Measurements from ENCODE around the gene CARD10. TPM values are rescaled to one million over a fixed set of nuclear protein-coding genes. Genes with fewer than 3 reads are reported as not detected.
A peak's percentile ranks its signal among the peaks of the same experiment; 100 is the strongest.

CARD10 gene
- total and polyA plus RNA-seq, 2 of the 8 experiments (the other 6 are each of a cell fraction or from before 2014, with no cell fraction given): 13.5 to 14.4 TPM

DNA sequence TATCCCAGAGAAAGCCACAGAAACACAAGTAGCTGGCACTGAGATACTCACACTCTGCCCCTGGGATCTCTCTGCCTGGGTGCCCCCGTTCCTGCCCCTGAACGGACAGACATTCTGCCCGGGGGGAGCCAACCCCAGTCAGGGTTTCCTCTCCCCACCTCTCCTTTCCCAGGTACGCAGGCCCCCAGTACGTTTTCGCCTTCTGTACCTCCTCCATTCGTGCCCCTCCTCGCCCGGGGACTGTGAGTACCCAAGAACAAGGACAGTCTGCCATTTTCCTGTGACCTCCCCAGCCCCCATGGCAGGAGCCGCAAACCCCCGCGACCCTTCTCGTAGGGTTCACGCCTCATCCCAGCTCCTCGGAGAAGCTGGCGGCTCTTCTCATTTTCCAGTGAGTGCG is 62.9 kb downstream of the CARD10 start:
- ChIA-PET CTCF (ENCODE audit: partially characterized antibody) (interaction anchor here (0.8 to 8.2 kb wide), 23 partner anchors 9 to 314 kb away, joined by 3 to 119 read pairs (median 6); partner anchors contain the start of gene MFNG), POLR2A (ENCODE audit: partially characterized antibody) (interaction anchor here (0.7 kb wide), 1 partner anchor 163 kb away, joined by 3 read pairs; no protein-coding TSS in a partner anchor)
- no peaks in the 10 kb centered on the region for H4K20me1 ChIP-seq (replicated peaks in 1 of 2; ENCODE audit: control insufficient read depth in 1 of 2, insufficient read depth in 2 of 2, low read length in 2 of 2)
- H3K79me2 ChIP-seq (ENCODE audit: control insufficient read depth in 1 of 2, insufficient read depth in 2 of 2, low read length in 2 of 2): no peaks in the 10 kb centered on the region
- H3K4me3 ChIP-seq (ENCODE audit: extremely low read depth in 1 of 4, insufficient read depth in 2 of 4, low read depth in 3 of 4, low read length in 4 of 4): no peak overlapping the region
- H2BK15ac ChIP-seq (ENCODE audit: low read length): no peak overlapping the region
- H3K4me2 ChIP-seq (ENCODE audit: insufficient read depth in 1 of 2, low read depth in 2 of 2, low read length in 2 of 2): no peak overlapping the region
- H3K79me1 ChIP-seq (ENCODE audit: low read depth, low read length): no peaks in the 10 kb centered on the region
- no peaks in the 10 kb centered on the region for H3K23me2 ChIP-seq (ENCODE audit: low read depth, low read length)
- no peak overlapping the region for H4K91ac ChIP-seq (replicated peaks; ENCODE audit: insufficient read length, low read length)
- WGBS, 2 experiments (ENCODE audit: extremely low coverage in 1 of 2, insufficient coverage in 1 of 2, insufficient read length in 1 of 2, insufficient replicate concordance in 2 of 2, low coverage in 1 of 2, low lambda C conversion rate in 2 of 2, missing lambda C conversion rate in 1 of 2): 93% methylated on average over 16 of the region's 17 CpGs; no CpG with 5 or more reads in 1 of the 2 experiments
- H4K5ac ChIP-seq (ENCODE audit: insufficient read length, low read depth, low read length): no peak overlapping the region
- H3K4ac ChIP-seq (replicated peaks; ENCODE audit: insufficient read length, low read depth, low read length): no peak overlapping the region
- no peak overlapping the region for H2BK120ac ChIP-seq (replicated peaks; ENCODE audit: low read depth, low read length)
- no peak overlapping the region for H2BK20ac ChIP-seq (ENCODE audit: low read length)
- H2BK12ac ChIP-seq (ENCODE audit: low read depth, low read length): no peak overlapping the region
- no peaks in the 10 kb centered on the region for H3K36me3 ChIP-seq (ENCODE audit: control insufficient read depth in 2 of 4, insufficient read depth in 4 of 4, low read length in 3 of 4)
- H3K4me1 ChIP-seq (replicated peaks in 1 of 4; ENCODE audit: control insufficient read depth in 3 of 4, insufficient read depth in 4 of 4, low read length in 3 of 4): no peaks in the 10 kb centered on the region; a peak in 2 of 7 replicates
- H3K27ac ChIP-seq (ENCODE audit: low read depth, low read length): no peak overlapping the region
- no peaks in the 10 kb centered on the region for H3K27me3 ChIP-seq (replicated peaks in 1 of 4; ENCODE audit: control insufficient read depth in 3 of 4, extremely low read depth in 1 of 4, insufficient read depth in 3 of 4, low read length in 3 of 4)
- no peaks in the 10 kb centered on the region for H3K9me3 ChIP-seq (ENCODE audit: insufficient read depth in 2 of 2, low read depth in 1 of 2, low read length in 1 of 2)
- H3K14ac ChIP-seq (ENCODE audit: insufficient read length): no peak overlapping the region
- H3K56ac ChIP-seq (replicated peaks; ENCODE audit: insufficient read length, low read depth, low read length): no peak overlapping the region
- H2BK5ac ChIP-seq (ENCODE audit: low read depth, low read length): no peak overlapping the region
- no peak overlapping the region for H2AK5ac ChIP-seq (ENCODE audit: low read depth, low read length)
- DNase-seq (ENCODE audit: low read depth in 1 of 2, low spot score in 2 of 2) (no peak), FAIRE-seq (no peak)
- peak overlapping the region; percentile 36; the same call in 1 of the 2 replicates for H4K8ac ChIP-seq (ENCODE audit: extremely low read depth, insufficient read depth, low read length)
- no peak overlapping the region for H3K18ac ChIP-seq (ENCODE audit: extremely low read depth, low read length)
- H3K23ac ChIP-seq (ENCODE audit: insufficient read length): no peak overlapping the region
- H2AFZ ChIP-seq (ENCODE audit: low read length): no peak overlapping the region
- H3K9ac ChIP-seq (replicated peaks in 1 of 4; ENCODE audit: extremely low read depth in 1 of 4, low read depth in 3 of 4, low read length in 3 of 4): no peak overlapping the region
- TF ChIP-seq TCF12 (IDR thresholded peaks at IDR 0.05; ENCODE audit: low read depth, low read length) (no peak), JUN (IDR thresholded peaks at IDR 0.05; ENCODE audit: low read depth, low read length) (no peak), POLR2A (IDR thresholded peaks at IDR 0.05; ENCODE audit: control extremely low read depth in 1 of 2, low read depth in 2 of 2, low read length in 2 of 2) (no peak), CBX8 (IDR thresholded peaks at IDR 0.05; ENCODE audit: borderline replicate concordance, low read depth, low read length) (no peak), CEBPB (IDR thresholded peaks at IDR 0.05; ENCODE audit: low read depth, low read length) (no peak), CBX5 (IDR thresholded peaks at IDR 0.05; ENCODE audit: low read depth, low read length) (no peak), SIX5 (IDR thresholded peaks at IDR 0.05; ENCODE audit: low read depth, low read length) (no peak), RBBP5 (IDR thresholded peaks at IDR 0.05; ENCODE audit: borderline replicate concordance, low read depth, low read length) (no peak), SUZ12 (IDR thresholded peaks at IDR 0.05; ENCODE audit: low read length) (no peak), KDM1A (IDR thresholded peaks at IDR 0.05; ENCODE audit: borderline replicate concordance, low read length) (no peak), RAD21 (IDR thresholded peaks at IDR 0.05 in 1 of 2, conservative IDR thresholded peaks at IDR 0.05 in 1 of 2; ENCODE audit: low read depth in 2 of 2, low read length in 2 of 2) (no peak), JUND (IDR thresholded peaks at IDR 0.05; ENCODE audit: low read length) (no peak), TBP (IDR thresholded peaks at IDR 0.05; ENCODE audit: low read depth, low read length) (no peak), EZH2 (IDR thresholded peaks at IDR 0.05; ENCODE audit: low read depth, low read length, severe bottlenecking) (no peak), SP1 (IDR thresholded peaks at IDR 0.05; ENCODE audit: low read depth, low read length) (no peak)
